ENCODE results near the gene PARVA. TPM values are rescaled to one million over a fixed set of nuclear protein-coding genes. Genes with fewer than 3 reads are reported as not detected.

PARVA gene
- total RNA-seq, 1 experiment from 2014 or later: 18.1 TPM

- Histone ChIP-seq H2BK5ac (ENCODE audit: insufficient read length, low read length) (no peak overlapping the region), H3K4ac (ENCODE audit: low read depth, low read length) (no peak overlapping the region), H3K23me2 (ENCODE audit: insufficient read length, low read depth, low read length, poor library complexity, severe bottlenecking) (peaks cover 8% of the 10 kb centered on the region), H3K9ac (ENCODE audit: extremely low read depth, insufficient read length, low read length) (no peak overlapping the region), H3K4me2 (ENCODE audit: insufficient read depth, insufficient read length, low read length) (no peak overlapping the region), H3K56ac (ENCODE audit: insufficient read length, low read depth, low read length) (no peak overlapping the region), H3K79me1 (ENCODE audit: insufficient read depth, low read depth, low read length, poor library complexity, severe bottlenecking) (no peaks in the 10 kb centered on the region), H2BK120ac (ENCODE audit: low read depth, low read length, poor library complexity, severe bottlenecking) (no peak overlapping the region), H2BK20ac (ENCODE audit: low read depth, low read length, poor library complexity, severe bottlenecking) (no peak overlapping the region), H3K79me2 (ENCODE audit: insufficient read depth, low read length) (0 out of 2 replicates have a peak, but pooled peaks cover 2% of the 10 kb centered on the region), H2BK15ac (ENCODE audit: low read depth, low read length) (no peak overlapping the region), H3K4me1 (ENCODE audit: insufficient read depth, low read length) (peaks cover 8% of the 10 kb centered on the region; the same call in 1 of the 2 replicates), H2BK12ac (ENCODE audit: insufficient read length, low read depth, low read length) (no peak overlapping the region), H3K14ac (ENCODE audit: insufficient read depth, low read length) (no peak overlapping the region), H4K8ac (replicated peaks; ENCODE audit: insufficient read length, low read depth, low read length) (no peak overlapping the region), H3T11ph (ENCODE audit: low read length) (no peak overlapping the region), H3K27ac (ENCODE audit: insufficient read length, low read depth, low read length) (no peak overlapping the region), H3K27me3 (ENCODE audit: insufficient read depth, low read length) (peaks cover 4% of the 10 kb centered on the region; the same call in 1 of the 2 replicates), H4K20me1 (ENCODE audit: control insufficient read depth, insufficient read depth, insufficient read length) (no peaks in the 10 kb centered on the region), H4K5ac (ENCODE audit: insufficient read length, low read depth, low read length) (no peak overlapping the region), H2AK5ac (ENCODE audit: insufficient read length, low read length) (no peak overlapping the region), H4K91ac (ENCODE audit: insufficient read length, low read depth, low read length) (no peak overlapping the region), H2AFZ (ENCODE audit: low read length) (no peak overlapping the region), H3K23ac (ENCODE audit: insufficient read length, low read depth, low read length) (no peak overlapping the region), H3K18ac (ENCODE audit: insufficient read length, low read depth, low read length) (no peak overlapping the region), H3K9me3 (ENCODE audit: control insufficient read depth, low read depth, low read length) (no peaks in the 10 kb centered on the region)
- Mint-ChIP-seq H3K4me1 (peaks cover 21% of the 10 kb centered on the region in 2 experiments), H3K27ac (no peak overlapping the region), H3K36me3 (ENCODE audit: insufficient read depth in 1 of 3, low read depth in 3 of 3) (peaks cover 0 to 12% (median 0%) of the 10 kb centered on the region in 3 experiments; a peak in 3 of 7 replicates), H3K9me3 (peaks cover 11 to 14% of the 10 kb centered on the region in 2 experiments), H3K4me3 (no peak overlapping the region), H3K27me3 (ENCODE audit: low read depth) (peaks cover 26% of the 10 kb centered on the region)
- no peak for DNase-seq
- no peak for TF ChIP-seq CTCF (conservative IDR thresholded peaks at IDR 0.05)
- WGBS (ENCODE audit: extremely low coverage, insufficient read length, low lambda C conversion rate): no CpG with 5 or more reads among the region's 7 CpGs
Observed at GRCh38 chr11:12375720-12376119, 1.7 kb upstream of the PARVA start.
